ENCODE results near the gene COL11A2. TPM values are rescaled to one million over a fixed set of nuclear protein-coding genes. Genes with fewer than 3 reads are reported as not detected.

COL11A2 gene
- total RNA-seq, 1 experiment from 2014 or later: 0.91 TPM

DNA sequence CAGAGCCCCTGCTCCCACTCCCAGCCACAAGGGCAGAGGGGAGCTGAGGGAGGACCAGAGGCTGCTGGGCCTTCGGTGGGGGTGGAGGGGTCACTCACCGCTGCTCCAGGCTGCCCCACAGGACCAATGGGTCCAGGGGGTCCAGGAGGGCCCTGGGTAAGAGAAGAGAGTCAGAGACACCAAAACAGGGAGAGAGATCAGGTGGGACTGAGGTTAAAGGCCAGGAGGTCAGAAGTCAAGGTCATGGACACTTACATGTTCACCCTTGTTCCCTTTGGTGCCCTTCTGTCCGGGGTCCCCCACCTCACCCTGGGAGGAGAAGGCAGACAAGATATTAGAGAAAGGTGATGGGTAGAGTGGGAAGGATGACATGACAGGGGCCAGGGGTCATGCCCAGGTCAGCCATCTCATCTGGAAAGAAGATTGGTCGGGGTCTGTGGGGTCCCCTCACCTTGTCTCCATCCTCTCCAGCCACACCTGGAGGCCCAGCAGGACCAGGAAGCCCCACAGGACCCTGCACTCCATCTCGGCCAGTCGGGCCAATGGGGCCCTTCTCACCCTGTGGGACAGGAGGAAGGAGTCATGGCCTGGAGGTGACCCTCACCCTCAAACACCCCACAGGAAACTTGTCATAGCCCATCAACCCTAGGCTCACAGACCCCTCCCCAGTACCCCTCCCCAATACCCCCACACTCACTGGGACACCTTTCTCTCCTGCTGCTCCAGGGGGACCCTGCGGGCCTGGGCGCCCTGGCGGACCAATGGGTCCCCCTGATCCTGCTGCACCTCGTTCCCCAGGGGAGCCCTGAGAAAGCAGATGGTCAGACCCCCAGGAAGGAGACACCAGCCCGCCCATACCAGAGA lies 21.0 kb downstream of the COL11A2 start:
- ChIA-PET POLR2A (no interaction called here), CTCF (interaction anchor here (1.1 to 1.6 kb wide), 3 partner anchors 26 to 237 kb away, joined by 3 to 4 read pairs (median 3); no protein-coding TSS in a partner anchor)
- no peaks in the 10 kb centered on the region for H3K9me3 Mint-ChIP-seq (ENCODE audit: unreplicated experiment)
- no peak overlapping the region for H3K27ac Mint-ChIP-seq (ENCODE audit: low read depth, unreplicated experiment)
- H3K36me3 Mint-ChIP-seq (ENCODE audit: insufficient read depth, unreplicated experiment): no peaks in the 10 kb centered on the region
- intact Hi-C loops (cut with micrococcal nuclease): no loop called here
- H3K4me1 Mint-ChIP-seq (ENCODE audit: insufficient read depth, unreplicated experiment): no peaks in the 10 kb centered on the region
- DNase-seq (ENCODE audit: unreplicated experiment): no peak
- no TSS peak for BruUV-seq (replicated peaks)
- TF ChIP-seq, protein P1, sequence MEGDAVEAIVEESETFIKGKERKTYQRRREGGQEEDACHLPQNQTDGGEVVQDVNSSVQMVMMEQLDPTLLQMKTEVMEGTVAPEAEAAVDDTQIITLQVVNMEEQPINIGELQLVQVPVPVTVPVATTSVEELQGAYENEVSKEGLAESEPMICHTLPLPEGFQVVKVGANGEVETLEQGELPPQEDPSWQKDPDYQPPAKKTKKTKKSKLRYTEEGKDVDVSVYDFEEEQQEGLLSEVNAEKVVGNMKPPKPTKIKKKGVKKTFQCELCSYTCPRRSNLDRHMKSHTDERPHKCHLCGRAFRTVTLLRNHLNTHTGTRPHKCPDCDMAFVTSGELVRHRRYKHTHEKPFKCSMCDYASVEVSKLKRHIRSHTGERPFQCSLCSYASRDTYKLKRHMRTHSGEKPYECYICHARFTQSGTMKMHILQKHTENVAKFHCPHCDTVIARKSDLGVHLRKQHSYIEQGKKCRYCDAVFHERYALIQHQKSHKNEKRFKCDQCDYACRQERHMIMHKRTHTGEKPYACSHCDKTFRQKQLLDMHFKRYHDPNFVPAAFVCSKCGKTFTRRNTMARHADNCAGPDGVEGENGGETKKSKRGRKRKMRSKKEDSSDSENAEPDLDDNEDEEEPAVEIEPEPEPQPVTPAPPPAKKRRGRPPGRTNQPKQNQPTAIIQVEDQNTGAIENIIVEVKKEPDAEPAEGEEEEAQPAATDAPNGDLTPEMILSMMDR (IDR thresholded peaks at IDR 0.05; ENCODE audit: unreplicated experiment): no peak
- H3K27me3 Mint-ChIP-seq (ENCODE audit: insufficient read depth, unreplicated experiment): peaks cover 15% of the 10 kb centered on the region
- H3K4me3 Mint-ChIP-seq (ENCODE audit: unreplicated experiment): no peak overlapping the region

DNA sequence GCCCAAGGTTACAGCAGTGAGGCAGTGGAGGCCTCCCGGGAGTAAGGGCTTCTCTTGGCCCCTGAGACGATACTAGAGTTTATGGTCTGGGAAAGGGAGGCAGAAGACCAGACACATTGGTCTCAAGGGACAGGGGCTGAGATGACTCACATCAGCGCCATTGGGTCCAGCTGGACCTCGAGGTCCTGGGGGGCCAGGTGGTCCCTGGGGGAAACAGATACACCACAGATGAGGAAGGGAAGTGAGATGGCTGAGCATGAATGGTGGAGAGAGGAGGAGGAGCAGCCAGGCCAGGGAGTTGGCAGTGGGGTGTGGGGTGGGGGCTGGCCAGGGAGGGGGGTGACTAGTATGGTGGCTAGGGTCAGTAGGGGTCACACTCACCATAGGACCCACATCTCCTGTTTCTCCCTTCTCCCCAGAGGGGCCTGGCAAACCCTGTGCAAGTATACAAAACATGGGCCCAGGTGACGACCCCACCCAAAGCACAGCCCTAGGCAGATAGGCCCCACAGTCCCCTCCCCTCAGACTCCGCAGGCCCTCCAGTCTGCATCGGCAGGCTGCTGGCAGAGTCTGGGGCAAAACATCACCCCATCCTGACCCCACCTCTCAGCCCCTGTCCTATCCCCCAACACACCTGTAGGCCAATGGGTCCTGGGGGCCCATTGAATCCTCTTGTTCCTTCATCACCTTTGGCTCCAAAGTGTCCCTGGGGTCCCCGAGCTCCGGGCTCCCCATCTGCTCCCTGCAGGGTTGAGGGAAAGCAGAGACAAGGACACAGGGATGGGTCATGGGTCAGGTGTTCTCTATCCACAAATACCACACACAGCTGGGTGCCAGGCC lies 21.9 kb downstream of the COL11A2 start:
- Mint-ChIP-seq H3K4me1 (ENCODE audit: insufficient read depth, unreplicated experiment) (no peaks in the 10 kb centered on the region), H3K27me3 (ENCODE audit: insufficient read depth, unreplicated experiment) (peaks cover 15% of the 10 kb centered on the region), H3K9me3 (ENCODE audit: unreplicated experiment) (no peaks in the 10 kb centered on the region), H3K4me3 (ENCODE audit: unreplicated experiment) (no peak overlapping the region), H3K27ac (ENCODE audit: low read depth, unreplicated experiment) (no peak overlapping the region), H3K36me3 (ENCODE audit: insufficient read depth, unreplicated experiment) (no peaks in the 10 kb centered on the region)
- no peak for DNase-seq (ENCODE audit: unreplicated experiment)
- intact Hi-C loops (cut with micrococcal nuclease): no loop called here
- ChIA-PET POLR2A (no interaction called here), CTCF (no interaction called here)
- no TSS peak for BruUV-seq (replicated peaks)
- TF ChIP-seq, protein P1 (IDR thresholded peaks at IDR 0.05; ENCODE audit: unreplicated experiment): no peak

DNA sequence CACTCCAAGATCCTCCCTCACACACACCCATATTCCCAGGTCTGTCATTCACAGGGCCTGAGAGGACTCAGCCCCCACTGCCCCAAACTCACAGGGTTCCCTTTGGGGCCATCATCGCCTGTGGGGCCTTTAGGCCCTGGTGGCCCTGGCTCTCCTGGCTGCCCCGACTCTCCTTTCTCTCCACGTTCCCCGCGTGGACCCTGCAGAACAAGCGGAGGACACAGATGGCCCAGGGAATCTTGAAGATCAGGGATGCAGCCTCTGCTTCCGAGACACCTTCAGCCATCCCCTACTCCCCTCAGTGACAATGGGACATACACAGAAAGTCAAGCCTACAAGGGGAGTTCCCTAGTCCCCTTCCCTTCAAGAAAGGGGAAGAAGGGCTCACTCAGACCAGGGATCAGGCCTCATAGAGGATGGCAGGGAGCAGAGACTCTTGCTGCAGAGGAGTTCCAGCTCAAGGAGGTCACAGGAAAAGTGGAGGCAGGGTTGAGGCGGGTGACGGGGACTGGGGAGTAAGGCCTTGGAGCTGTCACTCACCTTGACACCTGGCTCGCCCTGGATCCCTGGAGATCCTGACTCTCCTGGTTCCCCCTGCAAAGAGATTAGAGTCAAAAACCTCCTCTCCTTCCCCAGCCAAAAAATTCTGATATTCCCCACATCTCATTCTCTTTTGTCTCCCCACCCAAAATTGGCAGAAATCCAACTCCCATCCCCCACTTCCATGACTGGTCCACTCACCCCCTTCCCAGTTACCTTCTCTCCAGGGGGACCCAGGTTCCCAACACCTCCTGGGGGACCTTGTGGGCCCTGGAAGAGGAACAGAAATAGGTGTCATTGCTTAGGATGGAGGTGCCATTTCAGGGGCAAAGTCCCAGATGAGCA lies 22.7 kb downstream of the COL11A2 start:
- intact Hi-C loops (cut with micrococcal nuclease): no loop called here
- POLR2A ChIA-PET: no interaction called here
- Mint-ChIP-seq H3K9me3 (ENCODE audit: unreplicated experiment) (no peaks in the 10 kb centered on the region), H3K4me1 (ENCODE audit: insufficient read depth, unreplicated experiment) (no peaks in the 10 kb centered on the region), H3K36me3 (ENCODE audit: insufficient read depth, unreplicated experiment) (no peaks in the 10 kb centered on the region), H3K4me3 (ENCODE audit: unreplicated experiment) (no peak overlapping the region), H3K27me3 (ENCODE audit: insufficient read depth, unreplicated experiment) (peaks cover 12% of the 10 kb centered on the region), H3K27ac (ENCODE audit: low read depth, unreplicated experiment) (no peak overlapping the region)
- TF ChIP-seq, protein P1 (IDR thresholded peaks at IDR 0.05; ENCODE audit: unreplicated experiment): no peak
- no TSS peak for BruUV-seq (replicated peaks)
- no peak for DNase-seq (ENCODE audit: unreplicated experiment)
- CTCF ChIA-PET: no interaction called here

All from MCF 10A (cell line).